GM21360 (cell line): ENCODE results near the gene C2CD4A.
"Not testable (repeated sequence)": the region's sequence is repeated elsewhere in the genome, so short reads cannot be mapped to it uniquely, and the experiment has no call there.

ENCODE experiments used
- ATAC-seq: cut with Tn5 transposase; IDR thresholded peaks from one replicate; pipeline ENCODE4 v1.9.1; 2021; ENCODE audit warnings: mild to moderate bottlenecking, moderate library complexity; ENCODE audit not compliant: unreplicated experiment

The C2CD4A gene, protein sequence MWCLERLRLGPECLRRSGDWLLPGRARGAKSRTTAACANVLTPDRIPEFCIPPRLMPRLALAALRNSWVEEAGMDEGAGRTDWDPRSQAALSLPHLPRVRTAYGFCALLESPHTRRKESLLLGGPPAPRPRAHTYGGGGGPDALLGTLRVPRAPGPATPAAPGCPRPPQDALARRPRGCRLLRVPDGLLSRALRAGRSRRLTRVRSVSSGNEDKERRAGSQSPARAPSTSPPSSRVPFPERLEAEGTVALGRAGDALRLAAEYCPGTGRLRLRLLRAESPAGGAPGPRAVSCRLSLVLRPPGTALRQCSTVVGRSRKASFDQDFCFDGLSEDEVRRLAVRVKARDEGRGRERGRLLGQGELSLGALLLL

DNA sequence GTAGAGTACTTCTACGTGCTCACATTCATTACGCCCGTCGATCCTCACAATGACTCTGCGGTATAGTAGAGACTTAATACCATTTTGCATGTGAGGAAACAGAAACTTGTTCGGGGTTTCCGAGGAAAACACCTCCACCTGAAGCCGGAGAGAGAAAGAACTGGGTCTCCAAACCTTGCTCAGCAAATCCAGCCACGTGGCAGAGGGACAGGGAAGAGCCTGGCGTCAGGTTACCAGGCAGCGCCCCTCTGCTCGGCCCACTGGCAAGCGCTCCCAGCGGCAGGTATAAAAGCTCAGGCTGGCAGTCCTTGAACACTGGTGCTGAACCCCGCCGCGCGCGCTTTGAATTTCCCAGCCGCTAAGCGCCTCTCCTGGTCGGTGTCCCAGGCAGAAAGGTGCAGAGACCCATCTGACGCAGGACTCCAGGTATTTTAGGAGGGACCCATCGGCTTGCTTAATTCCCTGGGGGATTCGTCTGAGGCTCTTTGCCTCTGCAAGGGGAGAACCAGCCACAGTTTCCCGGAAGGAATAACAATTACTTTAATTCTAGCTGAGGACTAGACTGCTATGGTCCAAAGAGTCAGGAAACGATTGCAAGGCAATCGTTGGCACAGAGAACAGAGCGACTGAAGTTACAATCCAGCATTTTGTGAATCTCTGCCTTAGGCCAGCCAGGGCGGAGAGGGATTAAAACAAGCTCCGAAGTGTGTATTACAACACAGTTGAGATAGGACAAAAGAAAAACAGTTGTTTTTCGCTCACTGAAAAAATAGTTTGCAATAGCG lies at the start of gene C2CD4A:
Gene C2CD4A, plus strand, starts transcription at position 315 of the 785 bp plus-strand sequence. CDS start 637 bp downstream, outside the sequence.
- ATAC-seq = peak; percentile 45

DNA sequence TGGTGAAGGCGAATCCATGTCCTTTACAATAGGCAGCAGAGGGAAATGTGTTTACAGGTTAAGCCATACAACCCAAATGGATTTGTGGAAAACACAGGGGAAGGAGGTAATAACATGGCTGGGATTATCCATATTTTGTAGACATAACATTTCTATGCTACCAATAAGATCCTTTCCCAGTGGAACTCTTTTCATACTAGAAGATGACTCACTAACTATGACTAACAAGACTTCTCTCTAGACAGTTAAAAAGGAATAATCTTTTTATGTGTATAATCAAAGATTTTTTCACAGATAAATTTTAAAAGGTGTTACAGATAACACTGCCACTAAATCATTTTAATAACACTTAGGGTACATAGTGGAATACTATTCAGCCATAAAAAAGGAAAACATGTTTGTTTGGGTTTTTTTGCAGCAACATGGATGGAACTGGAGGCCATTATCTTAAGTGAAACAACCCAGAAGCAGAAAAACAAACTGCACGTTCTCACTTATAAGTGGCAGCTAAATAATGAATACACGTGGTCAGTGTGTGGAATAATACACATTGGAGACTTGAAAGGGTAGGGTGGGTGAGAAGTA lies 46.1 kb upstream of the C2CD4A start:
- no peak for ATAC-seq

DNA sequence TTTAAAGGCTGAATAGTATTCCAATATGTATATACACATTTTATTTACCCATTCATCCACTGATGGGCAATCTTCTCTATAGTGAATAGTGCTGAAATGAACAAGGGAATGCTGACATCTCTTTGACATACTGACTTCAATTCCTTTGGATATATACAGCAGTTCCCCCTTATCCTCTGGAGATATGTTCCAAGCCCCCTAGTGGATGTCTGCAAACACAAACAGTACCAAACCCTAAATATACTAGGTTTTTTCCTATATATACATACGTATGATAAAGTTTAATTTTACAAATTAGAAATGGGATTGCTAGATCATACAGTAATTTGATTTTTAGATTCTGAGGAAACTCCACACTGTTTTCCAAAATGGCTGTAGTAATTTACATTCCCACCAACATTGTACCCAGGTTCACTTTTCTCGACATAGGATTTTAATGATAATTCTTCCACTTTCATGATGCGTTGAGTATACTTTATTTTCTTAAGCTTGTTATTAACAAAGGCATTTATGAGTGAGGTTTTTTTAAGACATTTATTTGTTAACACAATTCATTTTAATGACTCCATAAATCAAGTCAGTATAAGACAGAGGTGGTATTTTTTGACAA lies 44.7 kb upstream of the C2CD4A start:
- no peak for ATAC-seq

GRCh38 chr15:62026487-62027262 lies 40.1 kb upstream of the C2CD4A start:
- no peak for ATAC-seq

DNA sequence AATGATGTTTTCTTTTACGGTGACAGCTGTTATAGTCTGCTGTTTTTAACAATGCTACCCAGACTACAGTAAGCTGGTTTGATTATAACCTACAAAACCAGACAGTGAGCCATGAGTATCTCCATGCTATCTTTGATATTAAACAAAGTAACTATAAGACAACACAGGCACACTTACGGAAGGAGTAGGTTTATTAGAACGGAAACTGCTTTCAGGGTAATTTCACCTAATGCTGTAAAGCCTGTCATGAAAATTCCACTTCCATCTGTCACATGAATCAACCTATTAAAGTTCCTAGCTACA lies 39.6 kb upstream of the C2CD4A start:
- ATAC-seq = no peak

- ATAC-seq = no peak
Observed at GRCh38 chr15:62027916-62028315, 38.9 kb upstream of the C2CD4A start.

DNA sequence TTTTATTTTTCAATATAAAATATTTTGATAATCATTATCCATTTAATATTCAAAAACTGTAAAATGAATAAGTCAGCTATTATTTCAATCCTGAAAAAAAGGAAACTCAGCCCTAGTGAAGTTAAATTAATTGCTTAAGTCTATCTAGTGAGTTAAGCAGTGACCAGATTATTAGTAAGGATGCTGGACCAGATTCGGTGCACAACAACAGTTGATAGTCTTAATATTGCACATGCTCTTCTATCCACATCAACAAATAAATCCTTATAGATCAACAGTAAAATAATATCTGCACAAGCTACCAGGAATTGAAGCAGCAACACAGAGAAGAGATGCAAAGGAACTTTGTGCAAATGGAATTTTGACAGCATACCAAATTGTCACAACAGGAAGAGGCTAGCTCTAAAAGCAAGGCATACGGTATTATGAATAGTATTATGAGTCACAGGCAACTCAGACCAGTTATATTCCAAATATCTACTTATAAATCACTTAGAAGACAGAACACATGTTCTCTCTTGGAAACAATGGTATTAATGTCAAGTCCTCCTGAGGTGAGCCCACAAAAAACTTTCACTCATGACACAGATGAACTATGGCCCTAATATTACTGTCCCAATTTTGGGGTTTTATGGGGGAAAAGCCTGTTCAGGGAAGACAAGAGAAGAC lies 31.4 kb upstream of the C2CD4A start:
- no peak for ATAC-seq

- ATAC-seq = peak; percentile 73
Observed at GRCh38 chr15:62046078-62046743, 20.6 kb upstream of the C2CD4A start.

- no peak for ATAC-seq
Observed at GRCh38 chr15:62047282-62047827, 19.4 kb upstream of the C2CD4A start.

GRCh38 chr15:62048254-62048653 lies 18.5 kb upstream of the C2CD4A start:
- ATAC-seq = not testable (repeated sequence)

DNA sequence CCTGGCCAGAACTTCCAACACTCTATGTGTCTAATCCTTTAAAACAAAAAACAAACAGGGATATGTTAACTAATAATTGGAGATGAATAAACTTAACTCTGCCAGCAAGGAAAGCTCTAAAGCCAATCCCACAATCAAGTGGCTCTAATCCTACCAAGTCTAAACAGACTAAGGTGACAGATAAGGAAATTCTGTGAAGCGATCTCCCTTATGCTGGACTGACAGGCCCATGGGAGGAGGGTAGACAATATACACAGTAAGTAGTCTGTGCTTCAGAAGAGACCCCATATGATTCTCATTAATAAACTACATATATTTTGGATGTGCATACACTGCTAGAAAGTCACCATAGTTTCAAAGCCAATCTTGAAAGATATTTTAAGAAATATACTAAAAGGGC lies 16.7 kb upstream of the C2CD4A start:
- no peak for ATAC-seq

- ATAC-seq = no peak
Observed at GRCh38 chr15:62051166-62051565, 15.6 kb upstream of the C2CD4A start.

DNA sequence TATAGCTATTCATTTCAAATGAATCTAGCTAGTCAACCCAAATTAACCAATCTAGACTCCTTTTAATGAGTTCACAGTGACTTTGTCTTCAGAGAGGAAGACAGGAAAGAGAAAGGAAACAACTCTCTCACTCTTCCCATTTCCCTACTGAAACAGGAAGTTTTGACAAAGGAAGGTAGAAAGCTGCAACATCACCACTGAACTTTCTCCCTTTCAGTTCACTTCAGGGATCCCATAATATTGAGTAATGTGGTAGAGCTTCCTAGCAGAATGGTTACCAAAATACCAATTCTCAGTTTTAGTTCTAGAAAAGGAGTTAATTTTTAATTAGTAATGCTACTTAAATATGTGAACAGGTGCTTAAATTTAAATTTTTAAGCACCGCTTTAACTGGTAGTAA lies 14.1 kb upstream of the C2CD4A start:
- no peak for ATAC-seq

DNA sequence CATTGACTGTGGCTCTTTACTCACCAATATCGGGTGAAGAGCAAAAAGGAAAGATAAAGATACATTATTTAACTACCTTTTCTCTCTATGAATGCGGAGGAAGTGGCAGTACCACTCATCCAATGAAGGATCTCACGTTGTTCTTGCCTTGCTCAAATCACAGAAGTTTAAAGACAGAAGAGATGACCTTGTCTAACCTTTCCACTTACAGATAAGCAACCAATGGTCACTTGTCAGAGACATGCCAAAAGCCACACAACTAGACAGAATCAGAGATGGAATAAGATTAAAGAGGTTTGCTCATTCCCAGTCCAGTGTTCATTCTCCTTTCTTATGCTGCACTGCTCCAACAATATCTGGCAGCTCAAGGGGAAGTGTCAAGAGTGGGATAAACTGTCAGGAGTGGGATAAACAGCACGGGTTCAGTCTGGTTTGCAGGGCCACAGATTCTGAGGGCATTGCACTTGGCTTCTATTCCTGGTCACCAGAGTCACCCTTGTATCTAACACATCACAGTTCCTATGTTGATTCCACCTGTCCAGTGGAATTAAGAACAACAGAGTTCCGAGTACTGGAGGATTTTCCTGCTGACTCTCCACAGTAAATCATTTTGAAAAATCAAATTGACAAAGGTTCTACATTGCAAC lies 13.2 kb upstream of the C2CD4A start:
- ATAC-seq = no peak

DNA sequence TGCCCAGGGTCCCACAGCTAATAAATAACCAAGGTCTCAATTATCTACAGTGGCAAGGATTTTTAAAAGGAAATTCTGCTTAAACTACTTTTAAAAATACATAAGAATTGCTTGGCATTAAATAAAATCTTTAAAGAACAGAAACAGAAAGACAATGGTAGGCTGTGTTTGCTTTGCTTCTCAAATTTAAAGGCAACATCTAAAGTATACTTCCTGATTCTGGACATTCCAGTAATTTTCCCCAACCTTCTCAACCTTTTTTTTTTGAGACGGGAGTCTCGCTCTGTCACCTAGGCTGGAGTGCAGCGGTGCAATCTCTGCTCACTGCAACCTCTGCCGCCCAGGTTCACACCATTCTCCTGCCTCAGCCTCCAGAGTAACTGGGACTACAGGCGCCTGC lies 11.8 kb upstream of the C2CD4A start:
- no peak for ATAC-seq

- no peak for ATAC-seq
Observed at GRCh38 chr15:62057341-62057980, 9.3 kb upstream of the C2CD4A start.

- ATAC-seq = no peak
Observed at GRCh38 chr15:62058327-62059028, 8.3 kb upstream of the C2CD4A start.
